ENCODE data around the gene QSOX2.

The QSOX2 gene

DNA sequence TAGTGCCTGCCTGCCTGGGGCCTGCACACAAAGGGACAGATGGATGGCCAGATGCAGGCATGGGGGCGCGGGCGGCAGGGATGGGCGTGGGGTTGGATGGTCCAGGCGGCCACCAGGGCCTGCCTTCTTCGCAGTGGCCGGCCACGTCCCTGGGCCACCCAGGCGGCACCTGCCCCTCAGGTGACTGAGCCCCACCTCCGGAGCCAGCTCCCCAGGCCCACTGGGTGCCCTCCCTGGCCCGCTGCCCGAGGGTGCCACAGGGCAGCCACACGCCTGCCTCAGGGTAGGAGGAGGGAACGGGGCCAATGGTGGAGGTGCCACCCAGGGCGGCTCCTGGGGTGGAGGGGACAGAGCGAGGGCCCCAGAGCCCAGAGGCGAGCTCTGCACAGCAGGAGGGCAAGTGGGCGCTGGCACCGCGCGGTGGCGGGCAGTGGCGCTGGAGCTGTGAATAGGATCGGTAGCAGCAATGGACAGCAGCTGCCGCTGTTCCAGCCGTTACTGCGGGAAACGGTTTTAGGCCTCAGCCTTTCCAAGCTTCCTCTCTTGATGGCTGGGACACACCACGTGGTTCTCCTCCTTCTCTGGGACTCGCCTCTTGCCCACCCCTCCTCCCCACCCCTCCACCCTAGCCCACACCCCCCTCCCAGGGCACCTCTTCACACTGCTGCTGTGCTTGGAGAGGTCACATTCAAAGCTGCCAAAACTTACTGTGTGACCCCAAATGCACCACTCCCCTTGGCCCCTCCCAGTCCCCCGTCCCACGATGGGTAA is 59.8 kb downstream of the QSOX2 start:
- no peak for DNase-seq (ENCODE audit: low read depth)
- no peak overlapping the region for H3K4me3 ChIP-seq (ENCODE audit: control insufficient read depth, low read depth, low read length)
- TF ChIP-seq, protein P1, sequence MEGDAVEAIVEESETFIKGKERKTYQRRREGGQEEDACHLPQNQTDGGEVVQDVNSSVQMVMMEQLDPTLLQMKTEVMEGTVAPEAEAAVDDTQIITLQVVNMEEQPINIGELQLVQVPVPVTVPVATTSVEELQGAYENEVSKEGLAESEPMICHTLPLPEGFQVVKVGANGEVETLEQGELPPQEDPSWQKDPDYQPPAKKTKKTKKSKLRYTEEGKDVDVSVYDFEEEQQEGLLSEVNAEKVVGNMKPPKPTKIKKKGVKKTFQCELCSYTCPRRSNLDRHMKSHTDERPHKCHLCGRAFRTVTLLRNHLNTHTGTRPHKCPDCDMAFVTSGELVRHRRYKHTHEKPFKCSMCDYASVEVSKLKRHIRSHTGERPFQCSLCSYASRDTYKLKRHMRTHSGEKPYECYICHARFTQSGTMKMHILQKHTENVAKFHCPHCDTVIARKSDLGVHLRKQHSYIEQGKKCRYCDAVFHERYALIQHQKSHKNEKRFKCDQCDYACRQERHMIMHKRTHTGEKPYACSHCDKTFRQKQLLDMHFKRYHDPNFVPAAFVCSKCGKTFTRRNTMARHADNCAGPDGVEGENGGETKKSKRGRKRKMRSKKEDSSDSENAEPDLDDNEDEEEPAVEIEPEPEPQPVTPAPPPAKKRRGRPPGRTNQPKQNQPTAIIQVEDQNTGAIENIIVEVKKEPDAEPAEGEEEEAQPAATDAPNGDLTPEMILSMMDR (conservative IDR thresholded peaks at IDR 0.05; ENCODE audit: control insufficient read depth, insufficient read depth, low read depth, low read length): no peak

- no peak overlapping the region for H3K4me3 ChIP-seq (ENCODE audit: control insufficient read depth, low read depth, low read length)
- TF ChIP-seq, protein P1 (conservative IDR thresholded peaks at IDR 0.05; ENCODE audit: control insufficient read depth, insufficient read depth, low read depth, low read length): no peak
- DNase-seq (ENCODE audit: low read depth): no peak
These were observed 60.5 kb downstream of the QSOX2 start for GRCh38 chr9:136185066-136185465.

GRCh38 chr9:136182850-136183422 is 62.7 kb downstream of the QSOX2 start:
- no peak overlapping the region for H3K4me3 ChIP-seq (ENCODE audit: control insufficient read depth, low read depth, low read length)
- DNase-seq (ENCODE audit: low read depth): no peak
- TF ChIP-seq, protein P1 (conservative IDR thresholded peaks at IDR 0.05; ENCODE audit: control insufficient read depth, insufficient read depth, low read depth, low read length): no peak

- DNase-seq (ENCODE audit: low read depth): no peak
- TF ChIP-seq, protein P1 (conservative IDR thresholded peaks at IDR 0.05; ENCODE audit: control insufficient read depth, insufficient read depth, low read depth, low read length): no peak
- no peak overlapping the region for H3K4me3 ChIP-seq (ENCODE audit: control insufficient read depth, low read depth, low read length)
These were observed 63.2 kb downstream of the QSOX2 start for GRCh38 chr9:136182420-136182787.

- TF ChIP-seq, protein P1 (conservative IDR thresholded peaks at IDR 0.05; ENCODE audit: control insufficient read depth, insufficient read depth, low read depth, low read length): no peak
- DNase-seq (ENCODE audit: low read depth): no peak
- no peak overlapping the region for H3K4me3 ChIP-seq (ENCODE audit: control insufficient read depth, low read depth, low read length)
These were observed 63.7 kb downstream of the QSOX2 start for GRCh38 chr9:136181784-136182419.

DNA sequence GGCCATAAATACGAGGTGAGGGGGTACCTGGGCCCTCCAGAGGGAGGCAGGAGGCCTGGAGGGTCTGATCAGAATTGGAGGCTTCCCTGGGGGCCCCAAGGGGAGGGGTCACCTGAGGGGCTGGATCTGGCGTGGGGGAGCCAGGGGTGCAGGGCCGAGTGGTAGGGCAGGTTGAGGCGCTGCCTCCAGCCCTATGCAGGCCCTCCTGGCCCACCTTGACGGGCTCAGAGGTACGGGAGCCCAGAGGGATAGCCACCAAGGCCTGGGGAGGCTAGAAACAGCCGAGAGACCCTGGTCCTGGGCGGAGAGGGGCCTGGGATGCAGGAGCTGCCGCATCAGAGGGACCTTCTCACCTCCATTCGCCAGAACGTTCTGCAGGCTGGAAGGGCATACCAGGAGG is 65.0 kb downstream of the QSOX2 start:
- TF ChIP-seq, protein P1 (conservative IDR thresholded peaks at IDR 0.05; ENCODE audit: control insufficient read depth, insufficient read depth, low read depth, low read length): no peak
- no peak for DNase-seq (ENCODE audit: low read depth)

More for the DNA sequence above, 65.0 kb downstream of the QSOX2 start:
- H3K4me3 ChIP-seq (ENCODE audit: control insufficient read depth, low read depth, low read length): no peak overlapping the region
